GM20000 (cell line): ENCODE results near the gene RNF128.

ENCODE experiments used
- DNase-seq: peaks from one replicate; pipeline ENCODE4 v3.0.0; 2012; ENCODE audit warnings: low spot score
- CTCF ChIP-seq: IDR thresholded peaks from 2 replicates; pipeline ENCODE4 v1.5.1; 2012; ENCODE audit warnings: mild to moderate bottlenecking, control low read depth; ENCODE audit errors: extremely low read depth, missing control alignments

The RNF128 gene

GRCh38 chrX:106726485-106727437 is at the start of gene RNF128:
Gene RNF128, plus strand, starts transcription at chrX:106726701. Its CDS starts 213 bp downstream, at chrX:106726914.
- no peak for DNase-seq
- TF ChIP-seq CTCF, result no peak

GRCh38 chrX:106680716-106681115 is 45.8 kb upstream of the RNF128 start:
- no peak for TF ChIP-seq CTCF
- no peak for DNase-seq

GRCh38 chrX:106684207-106684606 is 42.3 kb upstream of the RNF128 start:
- no peak for DNase-seq
- no peak for TF ChIP-seq CTCF

- no peak for TF ChIP-seq CTCF
- DNase-seq, result no peak
These were observed 34.0 kb upstream of the RNF128 start for GRCh38 chrX:106692425-106693065.

GRCh38 chrX:106696502-106696901 is 30.0 kb upstream of the RNF128 start:
- TF ChIP-seq CTCF, result no peak
- no peak for DNase-seq

- TF ChIP-seq CTCF, result no peak
- no peak for DNase-seq
These were observed 27.8 kb upstream of the RNF128 start for GRCh38 chrX:106698693-106699092.

GRCh38 chrX:106702636-106703035 is 23.9 kb upstream of the RNF128 start:
- no peak for DNase-seq
- TF ChIP-seq CTCF, result no peak
